T-helper 2 cell treated with Interferon-gamma antibody and Interleukin-4, amounts not matched to agents 5 μg/mL and 100 μg/mL, for 36 hours (primary cell): ENCODE results near the gene C9orf78.

ENCODE experiments used
- DNase-seq: peaks from one replicate; pipeline ENCODE4 v3.0.0; 2021; ENCODE audit warnings: low spot score
- H3K27ac Mint-ChIP-seq: one replicate; pipeline ENCODE4 v1.8.0; 2021; ENCODE audit warnings: mild to moderate bottlenecking, mixed read lengths
- H3K27me3 Mint-ChIP-seq: one replicate; pipeline ENCODE4 v1.8.0; 2021; ENCODE audit warnings: low read depth, mixed read lengths
- H3K36me3 Mint-ChIP-seq: one replicate; pipeline ENCODE4 v1.8.0; 2021; ENCODE audit warnings: low read depth, mixed read lengths
- H3K4me1 Mint-ChIP-seq: one replicate; pipeline ENCODE4 v1.8.0; 2021; ENCODE audit warnings: low read depth, mixed read lengths
- H3K4me3 Mint-ChIP-seq: one replicate; pipeline ENCODE4 v1.8.0; 2022; ENCODE audit warnings: mild to moderate bottlenecking, moderate library complexity, mixed read lengths
- H3K9me3 Mint-ChIP-seq: one replicate; pipeline ENCODE4 v1.8.0; 2021; ENCODE audit warnings: mixed read lengths

C9orf78 gene, protein sequence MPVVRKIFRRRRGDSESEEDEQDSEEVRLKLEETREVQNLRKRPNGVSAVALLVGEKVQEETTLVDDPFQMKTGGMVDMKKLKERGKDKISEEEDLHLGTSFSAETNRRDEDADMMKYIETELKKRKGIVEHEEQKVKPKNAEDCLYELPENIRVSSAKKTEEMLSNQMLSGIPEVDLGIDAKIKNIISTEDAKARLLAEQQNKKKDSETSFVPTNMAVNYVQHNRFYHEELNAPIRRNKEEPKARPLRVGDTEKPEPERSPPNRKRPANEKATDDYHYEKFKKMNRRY

DNA sequence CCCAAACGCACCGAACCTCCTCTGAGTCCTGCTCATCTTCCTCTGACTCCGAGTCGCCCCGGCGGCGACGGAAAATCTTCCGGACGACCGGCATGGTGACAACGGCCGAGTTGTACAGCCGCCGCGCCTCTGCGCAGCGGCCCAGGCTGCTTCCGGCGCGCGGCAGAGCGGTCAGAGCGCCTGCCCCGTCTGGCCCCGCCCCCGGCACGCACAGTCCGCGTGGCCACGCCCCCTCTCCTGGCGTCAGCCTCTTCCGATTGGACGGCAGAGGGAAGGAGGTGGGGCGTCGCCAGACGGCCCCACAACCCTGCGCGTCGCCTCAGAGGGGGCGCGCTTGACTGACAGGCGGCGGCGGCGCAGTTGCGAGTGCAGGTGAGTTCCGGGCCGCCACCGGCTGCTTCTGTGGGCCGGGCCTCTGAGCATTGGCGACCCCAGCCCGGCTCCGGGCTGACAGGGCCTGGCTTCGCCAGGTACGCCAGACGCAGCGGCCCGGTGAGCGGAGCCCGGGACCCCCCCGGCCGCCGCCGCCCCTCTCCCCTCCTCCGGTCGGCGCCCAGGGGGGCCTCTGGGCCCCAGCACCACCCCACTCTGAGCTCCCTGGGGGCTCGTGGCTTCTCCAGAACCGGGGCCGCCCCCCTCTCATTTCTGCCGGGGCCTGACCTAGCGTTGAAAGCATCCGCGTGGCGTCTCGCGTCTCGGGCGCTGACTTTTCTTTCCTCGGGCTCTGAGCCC is at the start of gene C9orf78, which contains the start of gene USP20:
Gene C9orf78, minus strand, starts transcription at position 148 of the 732 bp plus-strand sequence. Its CDS starts 54 bp downstream, at position 94.
Gene USP20, plus strand, starts transcription at position 331 of the 732 bp plus-strand sequence. CDS start 17,098 bp downstream, outside the sequence.
- no peaks in the 10 kb centered on the region for H3K9me3 Mint-ChIP-seq
- DNase-seq, result peak; percentile 97
- peak within 1 kb of the TSS; percentile 94 for H3K4me3 Mint-ChIP-seq
- peaks cover 40% of the 10 kb centered on the region for H3K36me3 Mint-ChIP-seq
- H3K27me3 Mint-ChIP-seq, result no peaks in the 10 kb centered on the region
- H3K4me1 Mint-ChIP-seq, result peaks cover 41% of the 10 kb centered on the region
- peak within 1 kb of the TSS; percentile 98 for H3K27ac Mint-ChIP-seq

DNA sequence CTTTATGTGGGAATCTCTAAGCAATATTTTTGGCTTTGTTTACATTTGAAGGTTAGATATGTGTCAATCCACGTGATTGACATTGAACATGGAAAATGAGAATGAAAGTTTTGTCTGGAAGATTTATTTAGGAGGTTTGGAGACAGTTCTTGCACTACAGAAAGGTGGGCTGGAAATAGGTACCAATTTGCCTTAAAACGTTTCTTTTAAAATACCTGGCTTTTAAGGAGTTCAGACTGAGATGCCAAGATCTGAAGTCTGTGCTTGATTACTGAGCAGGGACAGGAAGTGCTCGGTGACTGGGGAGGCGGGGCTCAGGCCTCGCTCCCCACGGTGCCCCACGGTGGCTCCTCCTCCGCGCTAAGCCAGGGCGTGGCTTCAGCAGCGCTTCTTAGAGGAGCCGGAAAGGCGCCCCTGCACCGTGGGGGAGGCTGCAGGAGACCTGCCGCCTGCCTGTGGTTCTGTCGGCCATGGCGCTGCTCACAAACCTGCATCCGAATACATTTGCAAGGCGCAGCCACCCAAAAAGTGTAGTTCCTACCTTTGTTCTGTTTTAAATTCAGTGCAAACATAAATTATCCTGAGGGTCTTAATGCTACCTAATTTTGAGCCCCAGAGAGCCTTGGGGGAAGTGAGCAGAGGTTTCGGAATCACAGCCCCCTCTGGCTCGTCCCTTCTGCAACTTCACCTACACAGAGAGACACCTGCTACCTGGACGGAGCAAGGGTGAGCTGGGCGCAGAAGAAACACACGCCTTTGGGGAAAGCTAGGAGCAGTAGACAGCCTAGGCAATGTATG is 49.3 kb upstream of the C9orf78 start:
- Mint-ChIP-seq H3K4me1 (peaks cover 45% of the 10 kb centered on the region), H3K4me3 (peak overlapping the region; percentile 90), H3K27me3 (no peaks in the 10 kb centered on the region), H3K27ac (peak overlapping the region; percentile 99), H3K9me3 (no peaks in the 10 kb centered on the region), H3K36me3 (peaks cover 59% of the 10 kb centered on the region)
- DNase-seq, result peak; percentile 95

DNA sequence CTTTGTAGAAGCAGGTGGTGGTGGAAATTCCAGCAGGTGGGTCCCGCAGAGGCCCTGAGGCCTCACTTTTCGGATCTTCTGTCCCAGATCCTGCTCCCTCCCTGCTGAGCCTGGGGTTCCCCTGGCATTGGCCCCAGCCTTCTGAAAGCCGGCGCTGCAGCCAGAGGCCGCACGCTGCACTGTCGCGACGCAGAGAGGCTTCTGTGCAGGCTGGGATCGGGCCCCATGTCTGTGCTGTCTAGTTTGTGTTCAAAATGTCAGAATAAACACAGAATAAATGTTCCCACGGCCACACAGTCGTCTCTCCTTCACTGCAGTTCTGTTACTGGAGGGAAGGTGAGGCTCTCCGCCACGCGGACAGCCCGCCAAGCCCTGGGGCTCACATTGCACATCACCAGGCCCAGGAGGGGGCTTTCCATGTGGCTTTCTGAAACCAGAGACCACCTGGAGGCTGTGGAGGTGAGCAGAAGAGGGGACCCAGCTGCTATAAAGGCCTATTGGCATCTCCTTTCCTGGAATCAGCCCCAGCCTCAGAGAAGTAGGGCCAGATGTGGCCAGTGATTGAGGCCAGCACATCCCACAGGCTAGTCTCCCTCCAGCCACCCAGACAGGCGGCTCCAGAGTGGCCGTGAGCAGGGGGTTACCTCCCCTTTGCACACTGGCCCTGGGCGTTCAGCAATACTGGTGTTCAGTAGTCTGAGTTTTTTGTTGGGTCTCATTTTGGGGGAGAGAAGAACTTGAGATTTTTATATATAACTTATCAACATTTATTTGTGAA is 46.7 kb upstream of the C9orf78 start:
- H3K27ac Mint-ChIP-seq, result peak overlapping the region; percentile 17
- DNase-seq, result no peak
- H3K4me3 Mint-ChIP-seq, result no peak overlapping the region
- H3K36me3 Mint-ChIP-seq, result peaks cover 45% of the 10 kb centered on the region
- no peaks in the 10 kb centered on the region for H3K27me3 Mint-ChIP-seq
- no peaks in the 10 kb centered on the region for H3K9me3 Mint-ChIP-seq
- peaks cover 22% of the 10 kb centered on the region for H3K4me1 Mint-ChIP-seq

DNA sequence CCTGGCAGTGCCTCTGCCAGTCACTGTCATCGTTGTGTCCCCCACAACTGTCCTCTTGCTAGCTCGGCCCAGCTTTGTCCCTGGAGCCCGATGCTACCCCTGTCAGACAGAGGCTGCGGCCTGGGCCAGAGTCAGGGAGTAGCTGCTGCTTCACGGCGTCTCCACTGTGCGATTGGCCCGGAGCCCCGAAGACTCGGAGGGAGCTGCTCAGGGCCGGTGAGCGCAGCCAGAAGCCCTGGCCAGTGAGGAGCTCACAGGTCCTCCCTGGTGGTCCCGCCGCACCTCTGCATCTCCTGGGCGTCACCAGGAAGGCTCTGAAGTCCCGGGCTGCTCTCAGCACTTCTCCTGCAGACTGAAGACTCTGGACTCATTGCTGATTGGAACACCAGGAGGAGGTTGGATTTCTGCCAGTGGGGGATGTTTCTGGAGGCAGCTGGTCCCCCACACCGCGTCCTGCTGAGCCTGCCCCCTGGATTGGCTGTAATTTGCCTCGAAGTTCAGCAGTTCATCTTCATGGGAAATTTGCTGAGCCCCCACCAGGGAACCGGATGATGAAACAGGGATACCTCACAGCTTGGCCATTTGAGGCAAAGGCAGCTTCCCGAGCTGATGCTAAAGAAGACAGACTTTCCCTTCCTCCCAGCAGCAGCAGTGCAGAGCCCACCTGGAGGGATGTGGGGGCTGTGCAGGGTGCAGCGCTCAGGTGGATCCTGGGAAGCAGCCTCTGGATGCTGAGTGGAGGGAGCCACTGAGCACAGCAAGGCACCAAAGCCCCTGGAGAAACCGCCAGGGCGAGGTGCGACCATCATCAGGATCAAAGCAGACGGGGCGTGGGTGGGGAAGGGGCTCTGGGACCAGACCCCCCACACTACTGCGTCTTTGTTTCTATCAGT is 45.8 kb upstream of the C9orf78 start:
- Mint-ChIP-seq H3K27me3 (no peaks in the 10 kb centered on the region), H3K4me3 (no peak overlapping the region)

DNA sequence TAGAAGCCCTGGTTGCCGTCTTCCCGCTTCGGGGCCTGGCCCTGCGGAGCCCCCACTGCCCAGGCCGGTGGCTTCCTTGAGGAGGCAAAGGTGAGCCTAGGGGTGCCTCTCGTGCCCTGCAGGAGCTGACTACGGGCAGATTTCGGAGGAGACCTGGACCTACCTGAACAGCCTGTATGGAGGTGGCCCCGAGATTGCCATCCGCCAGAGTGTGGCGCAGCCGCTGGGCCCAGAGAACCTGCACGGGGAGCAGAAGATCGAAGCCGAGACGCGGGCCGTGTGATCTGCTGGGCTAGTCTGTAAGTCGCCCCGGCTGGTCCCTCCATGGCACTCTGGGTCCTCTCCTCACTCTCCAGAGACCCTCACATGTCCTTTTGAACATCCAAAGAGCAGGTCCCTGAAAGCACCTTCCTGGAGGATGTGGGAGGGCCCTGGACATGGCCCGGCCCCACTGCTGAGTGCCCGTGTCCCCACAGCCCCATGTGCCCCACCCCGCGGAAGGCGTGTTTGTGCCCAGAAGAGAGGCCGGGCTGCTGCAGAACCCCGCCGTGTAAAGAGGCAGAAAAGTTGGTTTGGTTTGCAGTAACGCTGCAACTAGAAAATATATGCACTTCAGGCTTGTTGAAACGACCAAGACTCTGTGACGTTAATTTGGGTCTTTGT is 45.0 kb upstream of the C9orf78 start:
- Mint-ChIP-seq H3K4me3 (no peak overlapping the region), H3K27me3 (no peaks in the 10 kb centered on the region), H3K27ac (no peak overlapping the region), H3K9me3 (no peaks in the 10 kb centered on the region), H3K36me3 (peaks cover 42% of the 10 kb centered on the region), H3K4me1 (peaks cover 13% of the 10 kb centered on the region)
- no peak for DNase-seq

More for the DNA sequence above, 45.8 kb upstream of the C9orf78 start:
- peaks cover 16% of the 10 kb centered on the region for H3K4me1 Mint-ChIP-seq
- no peaks in the 10 kb centered on the region for H3K9me3 Mint-ChIP-seq
- no peak overlapping the region for H3K27ac Mint-ChIP-seq
- H3K36me3 Mint-ChIP-seq, result peaks cover 46% of the 10 kb centered on the region
- no peak for DNase-seq

DNA sequence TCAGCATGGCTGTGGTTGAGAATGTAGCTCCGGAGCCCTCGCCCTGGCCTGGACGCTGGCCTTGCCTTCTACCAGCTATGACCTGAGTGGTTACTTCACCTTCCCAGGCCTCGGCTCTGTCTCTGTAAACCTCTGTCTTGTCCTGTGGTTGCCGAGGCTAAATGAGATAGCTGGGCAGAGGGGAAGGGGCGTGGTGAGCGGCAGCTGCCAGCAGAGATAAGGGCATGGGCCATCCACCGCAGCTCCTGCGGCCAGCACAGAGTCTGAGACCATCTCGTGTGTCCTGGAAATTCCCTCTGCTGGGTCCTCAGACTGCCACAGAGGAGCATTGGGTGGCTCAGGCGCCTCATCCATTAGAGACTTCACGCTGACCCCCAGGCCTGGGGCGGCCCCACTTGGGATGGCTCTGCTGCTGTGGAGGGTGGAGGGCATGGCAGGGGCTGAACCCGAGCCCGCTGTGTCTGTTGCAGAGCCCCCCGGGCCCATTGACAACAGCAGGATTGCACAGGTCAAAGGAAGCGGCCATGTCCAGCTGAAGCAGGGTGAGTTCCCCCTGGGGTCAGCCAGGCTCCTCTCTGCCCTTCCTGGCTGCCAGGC is 44.1 kb upstream of the C9orf78 start:
- Mint-ChIP-seq H3K9me3 (no peaks in the 10 kb centered on the region), H3K27me3 (no peaks in the 10 kb centered on the region), H3K4me1 (peaks cover 5% of the 10 kb centered on the region), H3K36me3 (peaks cover 39% of the 10 kb centered on the region), H3K27ac (no peak overlapping the region), H3K4me3 (no peak overlapping the region)
- no peak for DNase-seq

DNA sequence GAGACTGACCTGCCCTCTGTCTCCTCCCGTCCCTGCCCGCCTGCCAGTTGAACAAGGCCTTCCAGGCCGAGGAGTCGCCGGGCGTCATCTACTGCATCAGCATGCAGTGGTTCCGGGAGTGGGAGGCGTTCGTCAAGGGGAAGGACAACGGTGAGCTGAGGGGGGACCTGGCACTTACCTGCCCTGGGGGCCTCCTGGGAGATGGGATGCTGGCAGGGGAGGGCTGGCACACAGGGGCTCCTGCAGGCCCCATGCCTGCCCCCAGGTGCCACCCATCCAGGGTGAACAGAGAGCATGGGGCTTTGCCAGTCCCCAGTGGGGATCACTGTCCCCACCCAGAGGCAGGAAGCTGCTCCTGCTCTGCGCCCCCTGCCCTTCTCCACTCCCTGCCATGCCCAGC is 43.2 kb upstream of the C9orf78 start:
- Mint-ChIP-seq H3K27me3 (no peaks in the 10 kb centered on the region), H3K9me3 (no peaks in the 10 kb centered on the region)

DNA sequence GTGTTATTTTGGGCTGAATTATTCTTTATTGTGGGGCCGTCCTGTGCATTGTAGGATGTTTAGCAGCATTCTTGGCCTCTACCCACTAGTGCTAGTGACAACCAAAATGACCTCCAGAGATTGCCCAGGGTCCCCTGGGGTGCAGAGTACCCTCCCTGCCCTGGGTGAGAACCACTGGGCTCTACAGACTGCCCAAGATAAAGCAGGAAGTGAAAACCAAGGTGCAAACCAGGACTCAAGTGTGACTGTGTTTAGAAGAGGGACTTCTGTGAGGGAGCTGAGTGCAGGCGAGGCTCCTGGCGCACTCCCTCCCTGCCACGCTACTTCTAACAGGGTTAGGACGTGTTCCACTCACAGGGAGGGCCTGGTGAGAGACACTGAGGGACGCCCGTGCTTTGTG is 41.7 kb upstream of the C9orf78 start:
- no peaks in the 10 kb centered on the region for H3K9me3 Mint-ChIP-seq
- H3K27me3 Mint-ChIP-seq, result no peaks in the 10 kb centered on the region
- DNase-seq, result no peak
- H3K4me1 Mint-ChIP-seq, result peaks cover 10% of the 10 kb centered on the region
- no peak overlapping the region for H3K4me3 Mint-ChIP-seq
- peaks cover 42% of the 10 kb centered on the region for H3K36me3 Mint-ChIP-seq
- H3K27ac Mint-ChIP-seq, result peak overlapping the region; percentile 26

More for the DNA sequence above, 43.2 kb upstream of the C9orf78 start:
- peaks cover 44% of the 10 kb centered on the region for H3K36me3 Mint-ChIP-seq
- DNase-seq, result no peak
- H3K27ac Mint-ChIP-seq, result no peak overlapping the region
- peaks cover 4% of the 10 kb centered on the region for H3K4me1 Mint-ChIP-seq
- H3K4me3 Mint-ChIP-seq, result no peak overlapping the region

DNA sequence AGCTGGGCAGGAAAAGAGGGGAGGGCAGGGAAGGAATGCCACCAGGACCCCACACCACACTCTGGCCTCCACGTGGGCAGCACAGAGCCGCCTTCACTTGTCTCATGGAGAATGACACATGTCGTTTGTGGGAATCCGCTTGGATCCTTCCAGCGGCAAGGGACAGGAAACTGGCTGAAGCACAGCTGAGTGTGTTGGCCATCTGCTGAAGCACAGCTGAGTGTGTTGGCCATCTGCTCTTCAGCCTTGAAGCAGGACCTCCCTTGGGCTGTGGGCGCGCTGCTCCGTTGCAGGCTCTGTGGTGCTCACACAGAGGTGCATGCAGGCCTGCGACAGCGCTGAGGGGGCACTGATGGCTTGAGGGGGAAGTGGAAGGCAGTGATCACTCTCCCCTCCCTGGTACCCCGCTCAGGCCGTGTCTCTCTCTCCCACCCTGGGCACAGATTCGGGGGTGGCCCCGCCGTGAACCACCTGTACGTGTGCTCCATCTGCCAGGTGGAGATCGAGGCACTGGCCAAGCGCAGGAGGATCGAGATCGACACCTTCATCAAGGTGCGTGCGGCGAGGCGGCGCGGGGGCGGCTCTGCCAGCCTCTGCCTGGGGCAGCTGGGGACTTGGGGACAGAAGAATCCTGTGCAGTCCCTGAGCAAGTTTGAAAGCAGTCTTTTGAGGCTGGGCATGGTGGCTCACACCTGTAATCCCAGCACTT is 40.8 kb upstream of the C9orf78 start:
- Mint-ChIP-seq H3K4me3 (no peak overlapping the region), H3K27ac (no peak overlapping the region), H3K4me1 (peaks cover 17% of the 10 kb centered on the region), H3K36me3 (peaks cover 45% of the 10 kb centered on the region), H3K9me3 (no peaks in the 10 kb centered on the region), H3K27me3 (no peaks in the 10 kb centered on the region)
- DNase-seq, result no peak

DNA sequence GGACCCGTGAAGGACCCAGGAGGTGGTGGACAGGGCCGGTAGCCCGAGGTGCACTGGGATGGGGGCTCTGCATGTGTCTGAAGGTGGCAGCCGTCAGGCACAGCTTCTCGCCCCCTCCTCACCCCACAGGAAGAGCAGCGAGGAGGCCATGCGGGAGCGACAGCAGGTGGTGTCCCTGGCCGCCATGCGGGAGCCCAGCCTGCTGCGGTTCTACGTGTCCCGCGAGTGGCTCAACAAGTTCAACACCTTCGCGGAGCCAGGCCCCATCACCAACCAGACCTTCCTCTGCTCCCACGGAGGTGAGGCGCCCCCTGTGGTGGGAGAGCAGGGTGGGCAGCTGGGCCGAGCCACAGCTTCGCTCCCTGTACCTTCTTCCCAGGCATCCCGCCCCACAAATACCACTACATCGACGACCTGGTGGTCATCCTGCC is 40.1 kb upstream of the C9orf78 start:
- Mint-ChIP-seq H3K36me3 (peaks cover 44% of the 10 kb centered on the region), H3K4me1 (peaks cover 20% of the 10 kb centered on the region), H3K27ac (no peak overlapping the region)

DNA sequence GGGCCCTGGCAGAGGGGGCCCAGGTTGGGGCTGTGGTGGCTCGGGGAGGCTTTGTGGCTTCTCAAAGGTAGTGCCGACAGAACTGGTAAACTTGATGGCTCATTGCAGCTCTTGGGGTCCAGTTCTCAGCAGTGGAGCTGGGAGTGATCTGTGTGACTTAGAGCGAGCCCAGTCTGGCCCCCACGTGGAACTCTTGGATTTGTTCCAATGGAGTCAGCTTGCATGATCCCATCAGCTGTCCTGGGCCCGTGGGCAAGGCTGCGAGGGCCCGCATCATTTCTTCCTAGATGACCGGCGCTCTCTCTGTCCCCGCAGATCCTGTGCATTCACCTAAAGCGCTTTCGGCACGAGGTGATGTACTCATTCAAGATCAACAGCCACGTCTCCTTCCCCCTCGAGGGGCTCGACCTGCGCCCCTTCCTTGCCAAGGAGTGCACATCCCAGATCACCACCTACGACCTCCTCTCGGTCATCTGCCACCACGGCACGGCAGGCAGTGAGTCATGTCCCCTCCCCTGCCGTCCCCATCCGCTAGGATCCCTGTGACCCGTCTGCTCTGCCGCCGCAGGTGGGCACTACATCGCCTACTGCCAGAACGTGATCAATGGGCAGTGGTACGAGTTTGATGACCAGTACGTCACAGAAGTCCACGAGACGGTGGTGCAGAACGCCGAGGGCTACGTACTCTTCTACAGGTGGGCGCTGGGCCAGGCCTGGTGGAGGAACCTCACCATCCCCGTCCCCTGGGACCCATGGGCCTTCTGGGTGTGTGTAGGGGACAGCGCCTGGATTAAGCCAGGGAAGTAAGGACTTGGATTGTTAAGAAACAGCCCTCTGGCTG is 39.4 kb upstream of the C9orf78 start:
- DNase-seq, result no peak
- Mint-ChIP-seq H3K27me3 (no peaks in the 10 kb centered on the region), H3K27ac (no peak overlapping the region), H3K9me3 (no peaks in the 10 kb centered on the region), H3K4me1 (peaks cover 24% of the 10 kb centered on the region), H3K4me3 (no peak overlapping the region), H3K36me3 (peaks cover 44% of the 10 kb centered on the region)

More for the DNA sequence above, 40.1 kb upstream of the C9orf78 start:
- Mint-ChIP-seq H3K9me3 (no peaks in the 10 kb centered on the region), H3K4me3 (no peak overlapping the region), H3K27me3 (no peaks in the 10 kb centered on the region)
- DNase-seq, result no peak
